ENCODE measurements around the gene SLC30A4. TPM values are rescaled to one million over a fixed set of nuclear protein-coding genes. Genes with fewer than 3 reads are reported as not detected.

The SLC30A4 gene
- total and polyA plus RNA-seq, 2 of the 4 experiments (the other 2 are of a cell fraction): 2.1 to 5.6 TPM

- Histone ChIP-seq H2BK15ac (ENCODE audit: low read depth, low read length) (no peak overlapping the region), H3K4ac (ENCODE audit: low read depth, low read length) (no peak overlapping the region), H3K14ac (replicated peaks; ENCODE audit: low read depth, low read length) (no peak overlapping the region), H4K5ac (ENCODE audit: low read depth, low read length) (no peak overlapping the region), H3K36me3 (ENCODE audit: control insufficient read depth, insufficient read depth, low read length) (no peaks in the 10 kb centered on the region), H3K18ac (ENCODE audit: low read depth, low read length) (no peak overlapping the region), H2AK9ac (replicated peaks; ENCODE audit: low read depth, low read length, poor library complexity) (no peak overlapping the region), H3K27me3 (ENCODE audit: control insufficient read depth, insufficient read depth, low read length) (no peaks in the 10 kb centered on the region), H3K23ac (ENCODE audit: low read depth, low read length) (no peak overlapping the region), H3K27ac (ENCODE audit: insufficient read depth, low read length) (no peak overlapping the region), H3K79me1 (ENCODE audit: low read depth in 1 of 2, low read length in 2 of 2) (no peaks in the 10 kb centered on the region), H2BK20ac (ENCODE audit: low read depth, low read length) (no peak overlapping the region), H4K20me1 (ENCODE audit: insufficient read depth, low read length) (no peaks in the 10 kb centered on the region), H4K8ac (ENCODE audit: low read depth in 2 of 2, low read length in 2 of 2) (no peak overlapping the region), H3K4me3 (ENCODE audit: insufficient read depth, low read depth, low read length) (no peak overlapping the region), H3K56ac (ENCODE audit: extremely low read depth, insufficient read depth, low read length) (no peak overlapping the region), H3K9ac (ENCODE audit: low read depth, low read length) (no peak overlapping the region), H3K4me2 (ENCODE audit: low read depth, low read length) (no peak overlapping the region), H3K4me1 (ENCODE audit: control insufficient read depth, insufficient read depth, low read length) (0 out of 2 replicates have a peak, but pooled peaks cover 1% of the 10 kb centered on the region), H2AFZ (replicated peaks; ENCODE audit: low read length, poor library complexity) (no peak overlapping the region), H2BK5ac (ENCODE audit: low read depth, low read length, poor library complexity, severe bottlenecking) (no peak overlapping the region), H3K9me1 (ENCODE audit: insufficient read depth, low read length) (no peaks in the 10 kb centered on the region), H2AK5ac (ENCODE audit: low read depth, low read length) (no peak overlapping the region), H4K91ac (ENCODE audit: insufficient read depth, low read depth, low read length) (no peak overlapping the region), H3K9me3 (ENCODE audit: control insufficient read depth, insufficient read depth, low read length) (no peaks in the 10 kb centered on the region), H2BK120ac (ENCODE audit: low read depth, low read length) (no peak overlapping the region)
- no TSS peak for BruUV-seq (replicated peaks)
- TF ChIP-seq RCOR1 (IDR thresholded peaks at IDR 0.05; ENCODE audit: insufficient replicate concordance, low read length) (no peak), NFE2L2 (IDR thresholded peaks at IDR 0.05; ENCODE audit: low read depth, low read length) (no peak), POLR2A (IDR thresholded peaks at IDR 0.05; ENCODE audit: low read depth, low read length) (no peak), RAD21 (IDR thresholded peaks at IDR 0.05; ENCODE audit: low read length) (no peak)
- no peak for ATAC-seq (ENCODE audit: low read depth)
- CTCF ChIA-PET: no interaction called here
- in situ Hi-C loops (cut with MboI; ENCODE audit: low sequenced_read_pairs): no loop called here
- dilution Hi-C loops (cut with HindIII; ENCODE audit: low sequenced_read_pairs, unreplicated experiment): no loop called here
- WGBS, 2 experiments (ENCODE audit: extremely low coverage in 2 of 2, insufficient read length in 1 of 2): no CpG with 5 or more reads among the region's 17 CpGs
- POLR2A ChIA-PET (ENCODE audit: unreplicated experiment): no interaction called here
- intact Hi-C loops (cut with micrococcal nuclease): no loop called here
- DNase-seq: no peak
These were observed 26.4 kb upstream of the SLC30A4 start for GRCh38 chr15:45548753-45549520.
